H1 (cell line): ENCODE results near the gene GIT1. TPM values are rescaled to one million over a fixed set of nuclear protein-coding genes. Genes with fewer than 3 reads are reported as not detected.

Experiments used
- BACH1 ChIP-seq: IDR thresholded peaks from 2 replicates; pipeline ENCODE4 v1.6.1; 2012; ENCODE audit warnings: low read length, improper control_type of control experiment
- BCL11A ChIP-seq, 2 experiments: IDR thresholded peaks; one replicate each; pipeline ENCODE4 v1.6.1; 2011; ENCODE audit warnings: low read depth in 2 of 2, low read length in 2 of 2, mild to moderate bottlenecking in 2 of 2
- GABPA ChIP-seq: IDR thresholded peaks from 2 replicates; pipeline ENCODE4 v1.6.1; 2011; ENCODE audit warnings: mild to moderate bottlenecking, low read length, moderate library complexity, borderline replicate concordance; ENCODE audit not compliant: insufficient read depth
- HDAC2 ChIP-seq, 2 experiments: fragments of 300-600 bp in 1 of 2; sonication (generic) in 1 of 2; IDR thresholded peaks; 2 replicates each; pipeline ENCODE4 v1.6.1; 2011 to 2012; ENCODE audit warnings: low read depth in 2 of 2, low read length in 2 of 2, mild to moderate bottlenecking in 2 of 2, moderate library complexity in 2 of 2, borderline replicate concordance in 1 of 2, inconsistent platforms in 1 of 2
- JUN ChIP-seq: IDR thresholded peaks from 2 replicates; pipeline ENCODE4 v1.6.1; 2011; ENCODE audit warnings: low read depth, mild to moderate bottlenecking, improper control_type of control experiment, low read length
- POLR2A ChIP-seq, 2 experiments: IDR thresholded peaks; 1 replicate in 1 of 2; 2 replicates in 1 of 2; pipeline ENCODE4 v1.6.1; 2011; ENCODE audit warnings: low read depth in 2 of 2, low read length in 2 of 2, mild to moderate bottlenecking in 2 of 2; ENCODE audit errors: control extremely low read depth in 1 of 2
- SRF ChIP-seq: IDR thresholded peaks from 2 replicates; pipeline ENCODE4 v1.6.1; 2011; ENCODE audit warnings: mild to moderate bottlenecking, low read depth, low read length, moderate library complexity
- TBP ChIP-seq: IDR thresholded peaks from 2 replicates; pipeline ENCODE4 v1.6.1; 2011; ENCODE audit warnings: low read depth, low read length, improper control_type of control experiment
- YY1 ChIP-seq: IDR thresholded peaks from 2 replicates; pipeline ENCODE4 v1.6.1; 2011; ENCODE audit warnings: low read depth, mild to moderate bottlenecking, low read length
- polyA plus RNA-seq, 7 experiments: library from polyadenylated mRNA; depleted of rRNA in 3 of 7; stranded (reverse) in 5 of 7; unstranded in 2 of 7; fragments of >200 nt in 5 of 7; fragments of 200-250 nt in 2 of 7; gene quantifications; 1 replicate in 5 of 7; 2 replicates in 1 of 7; 4 replicates in 1 of 7; pipeline versions ENCODE4 v1.2.1 to v1.2.3, GENCODE V29; 2011 to 2013; ENCODE audit warnings: missing spikeins in 2 of 7, mixed read lengths in 2 of 7
- total RNA-seq: library from RNA; stranded (reverse); fragmentation: NEBNext Ultra II Directional; extraction: Animal tissue kit (Norgen Biotek cat#: 25700); gene quantifications from 2 replicates; pipeline ENCODE4 v1.2.1, GENCODE V29; 2021
- TF ChIP-seq, protein P1 (sequence below): fragments of 300-600 bp; sonication (generic); IDR thresholded peaks from 2 replicates; pipeline ENCODE4 v1.7.1; 2012; ENCODE audit warnings: low read length, moderate library complexity, mild to moderate bottlenecking, inconsistent platforms; ENCODE audit not compliant: insufficient replicate concordance

Gene GIT1
- total and polyA plus RNA-seq, 2 of the 8 experiments (the other 6 are each of a cell fraction or from before 2014, with no cell fraction given) = 62.4 to 63.0 TPM

DNA sequence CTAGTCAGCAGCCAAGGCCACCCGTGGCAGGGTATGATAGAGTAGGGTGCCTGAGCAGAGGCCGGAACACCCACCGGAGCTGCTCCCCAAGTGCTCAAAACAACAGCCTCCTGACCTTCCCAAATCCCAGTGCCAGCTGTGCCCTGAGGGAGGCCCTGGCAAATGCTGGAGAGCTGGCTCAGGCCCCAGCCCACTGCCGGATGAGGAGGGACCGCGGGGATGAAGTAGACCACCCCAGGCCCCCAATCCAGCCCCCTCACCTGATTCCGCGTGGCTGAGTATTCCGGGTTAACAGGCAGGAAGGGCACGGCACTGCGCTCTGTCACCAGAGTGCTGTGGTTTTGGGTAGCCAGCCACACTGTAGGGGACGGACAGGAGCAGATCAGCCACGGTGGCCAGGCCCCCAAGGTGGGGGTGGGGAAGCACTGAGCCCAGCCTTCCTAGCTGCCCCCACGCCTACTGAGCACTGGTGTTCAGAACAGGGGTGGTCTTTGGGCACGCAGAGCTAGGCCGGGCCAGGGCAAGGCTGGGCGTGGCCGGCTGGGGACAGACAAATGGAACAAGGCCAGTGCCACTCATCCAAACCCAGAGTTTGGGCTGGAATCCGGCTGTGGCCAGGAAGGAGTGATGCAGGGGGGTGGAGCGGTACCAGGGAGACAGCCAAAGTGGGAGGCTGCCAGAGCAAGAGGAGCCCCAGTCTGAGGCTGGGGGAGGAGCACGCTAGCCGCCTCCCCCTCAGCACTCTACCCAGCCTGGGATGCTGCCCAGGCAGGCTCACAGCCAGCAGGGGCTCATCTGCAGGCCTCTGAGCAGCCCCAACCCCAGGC is 11.8 kb downstream of the GIT1 start (continued):
- TF ChIP-seq JUN = no peak
- no peak for TF ChIP-seq SRF
- no peak for TF ChIP-seq POLR2A (IDR thresholded peaks at IDR 0.05; ENCODE audit: control extremely low read depth in 1 of 2, low read depth in 2 of 2, low read length in 2 of 2)
- TF ChIP-seq TBP = no peak
- no peak for TF ChIP-seq YY1
- TF ChIP-seq, protein P1, sequence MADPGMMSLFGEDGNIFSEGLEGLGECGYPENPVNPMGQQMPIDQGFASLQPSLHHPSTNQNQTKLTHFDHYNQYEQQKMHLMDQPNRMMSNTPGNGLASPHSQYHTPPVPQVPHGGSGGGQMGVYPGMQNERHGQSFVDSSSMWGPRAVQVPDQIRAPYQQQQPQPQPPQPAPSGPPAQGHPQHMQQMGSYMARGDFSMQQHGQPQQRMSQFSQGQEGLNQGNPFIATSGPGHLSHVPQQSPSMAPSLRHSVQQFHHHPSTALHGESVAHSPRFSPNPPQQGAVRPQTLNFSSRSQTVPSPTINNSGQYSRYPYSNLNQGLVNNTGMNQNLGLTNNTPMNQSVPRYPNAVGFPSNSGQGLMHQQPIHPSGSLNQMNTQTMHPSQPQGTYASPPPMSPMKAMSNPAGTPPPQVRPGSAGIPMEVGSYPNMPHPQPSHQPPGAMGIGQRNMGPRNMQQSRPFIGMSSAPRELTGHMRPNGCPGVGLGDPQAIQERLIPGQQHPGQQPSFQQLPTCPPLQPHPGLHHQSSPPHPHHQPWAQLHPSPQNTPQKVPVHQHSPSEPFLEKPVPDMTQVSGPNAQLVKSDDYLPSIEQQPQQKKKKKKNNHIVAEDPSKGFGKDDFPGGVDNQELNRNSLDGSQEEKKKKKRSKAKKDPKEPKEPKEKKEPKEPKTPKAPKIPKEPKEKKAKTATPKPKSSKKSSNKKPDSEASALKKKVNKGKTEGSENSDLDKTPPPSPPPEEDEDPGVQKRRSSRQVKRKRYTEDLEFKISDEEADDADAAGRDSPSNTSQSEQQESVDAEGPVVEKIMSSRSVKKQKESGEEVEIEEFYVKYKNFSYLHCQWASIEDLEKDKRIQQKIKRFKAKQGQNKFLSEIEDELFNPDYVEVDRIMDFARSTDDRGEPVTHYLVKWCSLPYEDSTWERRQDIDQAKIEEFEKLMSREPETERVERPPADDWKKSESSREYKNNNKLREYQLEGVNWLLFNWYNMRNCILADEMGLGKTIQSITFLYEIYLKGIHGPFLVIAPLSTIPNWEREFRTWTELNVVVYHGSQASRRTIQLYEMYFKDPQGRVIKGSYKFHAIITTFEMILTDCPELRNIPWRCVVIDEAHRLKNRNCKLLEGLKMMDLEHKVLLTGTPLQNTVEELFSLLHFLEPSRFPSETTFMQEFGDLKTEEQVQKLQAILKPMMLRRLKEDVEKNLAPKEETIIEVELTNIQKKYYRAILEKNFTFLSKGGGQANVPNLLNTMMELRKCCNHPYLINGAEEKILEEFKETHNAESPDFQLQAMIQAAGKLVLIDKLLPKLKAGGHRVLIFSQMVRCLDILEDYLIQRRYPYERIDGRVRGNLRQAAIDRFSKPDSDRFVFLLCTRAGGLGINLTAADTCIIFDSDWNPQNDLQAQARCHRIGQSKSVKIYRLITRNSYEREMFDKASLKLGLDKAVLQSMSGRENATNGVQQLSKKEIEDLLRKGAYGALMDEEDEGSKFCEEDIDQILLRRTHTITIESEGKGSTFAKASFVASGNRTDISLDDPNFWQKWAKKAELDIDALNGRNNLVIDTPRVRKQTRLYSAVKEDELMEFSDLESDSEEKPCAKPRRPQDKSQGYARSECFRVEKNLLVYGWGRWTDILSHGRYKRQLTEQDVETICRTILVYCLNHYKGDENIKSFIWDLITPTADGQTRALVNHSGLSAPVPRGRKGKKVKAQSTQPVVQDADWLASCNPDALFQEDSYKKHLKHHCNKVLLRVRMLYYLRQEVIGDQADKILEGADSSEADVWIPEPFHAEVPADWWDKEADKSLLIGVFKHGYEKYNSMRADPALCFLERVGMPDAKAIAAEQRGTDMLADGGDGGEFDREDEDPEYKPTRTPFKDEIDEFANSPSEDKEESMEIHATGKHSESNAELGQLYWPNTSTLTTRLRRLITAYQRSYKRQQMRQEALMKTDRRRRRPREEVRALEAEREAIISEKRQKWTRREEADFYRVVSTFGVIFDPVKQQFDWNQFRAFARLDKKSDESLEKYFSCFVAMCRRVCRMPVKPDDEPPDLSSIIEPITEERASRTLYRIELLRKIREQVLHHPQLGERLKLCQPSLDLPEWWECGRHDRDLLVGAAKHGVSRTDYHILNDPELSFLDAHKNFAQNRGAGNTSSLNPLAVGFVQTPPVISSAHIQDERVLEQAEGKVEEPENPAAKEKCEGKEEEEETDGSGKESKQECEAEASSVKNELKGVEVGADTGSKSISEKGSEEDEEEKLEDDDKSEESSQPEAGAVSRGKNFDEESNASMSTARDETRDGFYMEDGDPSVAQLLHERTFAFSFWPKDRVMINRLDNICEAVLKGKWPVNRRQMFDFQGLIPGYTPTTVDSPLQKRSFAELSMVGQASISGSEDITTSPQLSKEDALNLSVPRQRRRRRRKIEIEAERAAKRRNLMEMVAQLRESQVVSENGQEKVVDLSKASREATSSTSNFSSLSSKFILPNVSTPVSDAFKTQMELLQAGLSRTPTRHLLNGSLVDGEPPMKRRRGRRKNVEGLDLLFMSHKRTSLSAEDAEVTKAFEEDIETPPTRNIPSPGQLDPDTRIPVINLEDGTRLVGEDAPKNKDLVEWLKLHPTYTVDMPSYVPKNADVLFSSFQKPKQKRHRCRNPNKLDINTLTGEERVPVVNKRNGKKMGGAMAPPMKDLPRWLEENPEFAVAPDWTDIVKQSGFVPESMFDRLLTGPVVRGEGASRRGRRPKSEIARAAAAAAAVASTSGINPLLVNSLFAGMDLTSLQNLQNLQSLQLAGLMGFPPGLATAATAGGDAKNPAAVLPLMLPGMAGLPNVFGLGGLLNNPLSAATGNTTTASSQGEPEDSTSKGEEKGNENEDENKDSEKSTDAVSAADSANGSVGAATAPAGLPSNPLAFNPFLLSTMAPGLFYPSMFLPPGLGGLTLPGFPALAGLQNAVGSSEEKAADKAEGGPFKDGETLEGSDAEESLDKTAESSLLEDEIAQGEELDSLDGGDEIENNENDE = no peak
- no peak for TF ChIP-seq BACH1
- no peak for TF ChIP-seq BCL11A (IDR thresholded peaks at IDR 0.05; ENCODE audit: low read depth in 2 of 2, low read length in 2 of 2)
- TF ChIP-seq HDAC2 (IDR thresholded peaks at IDR 0.05; ENCODE audit: borderline replicate concordance in 1 of 2, low read depth in 2 of 2, low read length in 2 of 2) = no peak
- no peak for TF ChIP-seq GABPA
